HepG2 (cell line): Measurements from ENCODE around the gene SYT1. TPM values are rescaled to one million over a fixed set of nuclear protein-coding genes. Genes with fewer than 3 reads are reported as not detected.

Experiments used
- ATAC-seq: fragments of 200-7000 bp; cut with Tn5 transposase; 3 replicates; pipeline ENCODE4 v1.9.1; 2020; ENCODE audit warnings: mild to moderate bottlenecking, moderate library complexity
- BruUV-seq: library from RNA; stranded (reverse); fragments of 400-500 nt; replicated peaks from 2 replicates; lab custom pipeline; 2021; lab: Mats Ljungman, UMichigan
- CTCF ChIA-PET: fragments of 300-600 bp; formaldehyde crosslinking; extraction: SDS; loops from one replicate; lab custom pipeline; 2021; ENCODE audit warnings: low total read pairs, inconsistent platforms, low intra/inter-chr PET ratio; lab: Yijun Ruan, JAX
- POLR2A ChIA-PET: fragments of 350-600 bp; sonication (Branson Sonifier 250); formaldehyde crosslinking; loops from one replicate; lab custom pipeline; 2020; ENCODE audit warnings: antibody characterized with exemption, inconsistent platforms; lab: Yijun Ruan, JAX
- DNase-seq: peaks from one replicate; pipeline ENCODE4 v3.0.0-alpha.2; 2015; ENCODE audit warnings: low spot score
- FAIRE-seq: peaks from 3 replicates; lab custom pipeline; 2011; peaks lifted over from hg19 to GRCh38; lab: Jason Lieb, UNC
- H2AFZ ChIP-seq: one replicate; pipeline ENCODE4 v1.6.1; 2011; ENCODE audit warnings: low read length, inconsistent platforms
- H3K27ac ChIP-seq: fragments of 300-600 bp; 3 replicates; pipeline ENCODE4 v1.8.0; 2011; ENCODE audit warnings: mixed run types, mild to moderate bottlenecking, mixed read lengths, low read length, inconsistent platforms; ENCODE audit not compliant: insufficient read depth; ENCODE audit errors: extremely low read length
- H3K27me3 ChIP-seq, 2 experiments: fragments of 200-600 bp in 1 of 2; 2 replicates in 1 of 2; 3 replicates in 1 of 2; pipeline versions ENCODE4 v1.6.0 to v1.8.0; 2011; ENCODE audit warnings: low read length in 2 of 2, mild to moderate bottlenecking in 2 of 2, moderate library complexity in 2 of 2, inconsistent platforms in 1 of 2; ENCODE audit not compliant: insufficient read depth in 2 of 2, control insufficient read depth in 1 of 2
- H3K36me3 ChIP-seq, 2 experiments: fragments of 200-600 bp in 1 of 2; replicated peaks in 1 of 2; 2 replicates in 1 of 2; 3 replicates in 1 of 2; pipeline versions ENCODE4 v1.5.1 to v1.8.0; 2011; ENCODE audit warnings: low read length in 2 of 2, inconsistent platforms in 1 of 2; ENCODE audit not compliant: insufficient read depth in 2 of 2, control insufficient read depth in 1 of 2
- H3K4me1 ChIP-seq: 2 replicates; pipeline ENCODE4 v1.5.1; 2012; ENCODE audit warnings: low read length, inconsistent platforms; ENCODE audit not compliant: insufficient read depth
- H3K4me2 ChIP-seq: 2 replicates; pipeline ENCODE4 v1.6.0; 2011; ENCODE audit warnings: low read depth, low read length, inconsistent platforms
- H3K4me3 ChIP-seq, 3 experiments: fragments of 200-600 bp in 1 of 3; sonication (generic), shearing (Covaris generic) in 1 of 3; replicated peaks in 1 of 3; 2 replicates each; pipeline ENCODE4 v1.5.1; 2011 to 2016; ENCODE audit warnings: low read length in 3 of 3, inconsistent platforms in 2 of 3, low read depth in 2 of 3, mild to moderate bottlenecking in 2 of 3, control low read depth in 1 of 3, mixed read lengths in 1 of 3; ENCODE audit not compliant: insufficient read depth in 1 of 3
- H3K79me2 ChIP-seq: one replicate; pipeline ENCODE4 v1.6.1; 2011; ENCODE audit warnings: low read length, inconsistent platforms; ENCODE audit not compliant: insufficient read depth
- H3K9ac ChIP-seq: 2 replicates; pipeline ENCODE4 v1.6.0; 2011; ENCODE audit warnings: mild to moderate bottlenecking, low read depth, low read length, inconsistent platforms; ENCODE audit not compliant: insufficient read depth
- H3K9me3 ChIP-seq: 2 replicates; pipeline ENCODE4 v1.5.1; 2012; ENCODE audit warnings: mild to moderate bottlenecking, low read length
- H4K20me1 ChIP-seq: 2 replicates; pipeline ENCODE4 v1.6.0; 2011; ENCODE audit warnings: inconsistent platforms, mild to moderate bottlenecking, low read length, moderate library complexity; ENCODE audit not compliant: insufficient read depth
- KMT2A ChIP-seq: sonication (generic); formaldehyde crosslinking; IDR thresholded peaks from 2 replicates; pipeline ENCODE4 v1.4.0; 2020; ENCODE audit warnings: missing genetic modification reagents
- MED1 ChIP-seq: sonication (generic); formaldehyde crosslinking; IDR thresholded peaks from 2 replicates; pipeline ENCODE4 v1.4.0; 2020; ENCODE audit warnings: missing genetic modification reagents
- SKI ChIP-seq: fragments of 450-650 bp; IDR thresholded peaks from one replicate; pipeline ENCODE4 v1.6.1; 2018; ENCODE audit warnings: mild to moderate bottlenecking; ENCODE audit not compliant: partially characterized antibody
- ZNF850 ChIP-seq: sonication (generic); formaldehyde crosslinking; conservative IDR thresholded peaks from 2 replicates; pipeline ENCODE4 v1.9.0; 2021; ENCODE audit warnings: mild to moderate bottlenecking, missing genetic modification reagents
- WGBS: methylation state at CpG from one replicate; pipeline ENCODE4 v1.1.6; 2017; ENCODE audit warnings: low lambda C conversion rate; 5-methylcytosine and 5-hydroxymethylcytosine counted together
- in situ Hi-C: cut with HindIII; loops from 2 replicates; pipeline ENCODE4 v1.10.0; 2017; ENCODE audit warnings: low pct_unique_long_range_greater_than_20kb; ENCODE audit not compliant: extremely low pct_ligation_motif_present
- intact Hi-C: fragments of 100-400 bp; cut with micrococcal nuclease; formaldehyde crosslinking; loops from one replicate; pipeline ENCODE4 v1.10.0; 2022; ENCODE audit not compliant: unreplicated experiment
- polyA plus RNA-seq, 8 experiments: library from polyadenylated mRNA; depleted of rRNA in 3 of 8; stranded (reverse) in 7 of 8; unstranded in 1 of 8; fragments of >200 nt; fragmentation: Illumina TruSeq in 4 of 8; extraction: Trizol in 4 of 8; gene quantifications; 2 replicates each; pipeline versions ENCODE4 v1.2.1 to v1.2.3, GENCODE V29; 2011 to 2016; ENCODE audit warnings: low read depth in 4 of 8, missing spikeins in 1 of 8, mixed read lengths in 1 of 8; ENCODE audit not compliant: insufficient read depth in 1 of 8
- total RNA-seq, 5 experiments: library from RNA; depleted of rRNA; stranded (reverse); fragments of >200 nt; fragmentation: Illumina TruSeq; extraction: Trizol; gene quantifications; 2 replicates each; pipeline ENCODE4 v1.2.3, GENCODE V29; 2016; ENCODE audit warnings: low read depth in 1 of 5
- TF ChIP-seq, protein P1 (sequence below): sonication (generic); formaldehyde crosslinking; IDR thresholded peaks from 2 replicates; pipeline ENCODE4 v1.4.0; 2020; ENCODE audit warnings: missing genetic modification reagents

The SYT1 gene
- total and polyA plus RNA-seq, 2 of the 13 experiments (the other 11 are each of a cell fraction or from before 2014, with no cell fraction given): not detected

DNA sequence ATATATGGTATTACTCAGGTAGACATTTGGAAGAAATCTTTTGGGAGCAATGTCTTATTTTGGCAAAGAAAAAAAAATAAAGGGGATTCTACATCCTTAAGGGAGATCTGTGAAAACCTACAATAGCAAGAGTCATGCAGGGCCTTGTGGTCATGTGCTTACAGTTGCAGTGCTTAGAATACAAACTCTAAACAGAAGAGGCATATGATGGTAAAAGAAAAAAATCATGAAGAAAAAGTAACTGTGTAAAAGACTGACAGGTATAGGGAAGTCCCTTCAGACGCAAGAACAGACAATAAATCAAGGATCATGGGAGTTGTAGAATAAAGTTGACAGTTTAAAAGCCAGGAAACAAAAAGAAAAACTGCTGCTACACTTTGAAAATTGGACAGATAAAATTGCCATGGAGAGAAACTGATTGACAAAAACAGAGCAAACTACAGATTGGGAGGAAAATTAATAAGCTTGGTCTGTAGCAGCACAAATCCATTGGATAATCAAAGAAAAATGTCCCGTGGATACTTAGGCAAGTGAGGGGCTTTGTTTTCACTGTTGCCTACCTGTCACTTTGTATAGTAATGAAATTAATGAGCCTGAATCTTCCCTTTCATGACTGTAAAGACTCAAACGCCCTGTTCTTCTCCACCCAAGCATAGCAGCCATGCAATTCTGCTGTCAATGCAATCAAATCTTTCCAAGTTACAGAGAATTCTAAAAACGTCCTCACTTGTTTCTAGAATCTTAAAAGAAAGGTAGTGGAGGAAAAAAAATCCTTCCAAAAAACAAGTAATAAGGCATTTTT lies 402.0 kb downstream of the SYT1 start:
- Histone ChIP-seq H3K79me2 (no peaks in the 10 kb centered on the region), H4K20me1 (no peaks in the 10 kb centered on the region), H3K4me1 (no peaks in the 10 kb centered on the region), H2AFZ (no peak overlapping the region), H3K9me3 (no peaks in the 10 kb centered on the region), H3K27me3 (no peaks in the 10 kb centered on the region), H3K27ac (no peak overlapping the region), H3K9ac (no peak overlapping the region), H3K4me3 (no peak overlapping the region), H3K4me2 (no peak overlapping the region), H3K36me3 (no peaks in the 10 kb centered on the region)
- TF ChIP-seq SKI: no peak
- TF ChIP-seq, protein P1, sequence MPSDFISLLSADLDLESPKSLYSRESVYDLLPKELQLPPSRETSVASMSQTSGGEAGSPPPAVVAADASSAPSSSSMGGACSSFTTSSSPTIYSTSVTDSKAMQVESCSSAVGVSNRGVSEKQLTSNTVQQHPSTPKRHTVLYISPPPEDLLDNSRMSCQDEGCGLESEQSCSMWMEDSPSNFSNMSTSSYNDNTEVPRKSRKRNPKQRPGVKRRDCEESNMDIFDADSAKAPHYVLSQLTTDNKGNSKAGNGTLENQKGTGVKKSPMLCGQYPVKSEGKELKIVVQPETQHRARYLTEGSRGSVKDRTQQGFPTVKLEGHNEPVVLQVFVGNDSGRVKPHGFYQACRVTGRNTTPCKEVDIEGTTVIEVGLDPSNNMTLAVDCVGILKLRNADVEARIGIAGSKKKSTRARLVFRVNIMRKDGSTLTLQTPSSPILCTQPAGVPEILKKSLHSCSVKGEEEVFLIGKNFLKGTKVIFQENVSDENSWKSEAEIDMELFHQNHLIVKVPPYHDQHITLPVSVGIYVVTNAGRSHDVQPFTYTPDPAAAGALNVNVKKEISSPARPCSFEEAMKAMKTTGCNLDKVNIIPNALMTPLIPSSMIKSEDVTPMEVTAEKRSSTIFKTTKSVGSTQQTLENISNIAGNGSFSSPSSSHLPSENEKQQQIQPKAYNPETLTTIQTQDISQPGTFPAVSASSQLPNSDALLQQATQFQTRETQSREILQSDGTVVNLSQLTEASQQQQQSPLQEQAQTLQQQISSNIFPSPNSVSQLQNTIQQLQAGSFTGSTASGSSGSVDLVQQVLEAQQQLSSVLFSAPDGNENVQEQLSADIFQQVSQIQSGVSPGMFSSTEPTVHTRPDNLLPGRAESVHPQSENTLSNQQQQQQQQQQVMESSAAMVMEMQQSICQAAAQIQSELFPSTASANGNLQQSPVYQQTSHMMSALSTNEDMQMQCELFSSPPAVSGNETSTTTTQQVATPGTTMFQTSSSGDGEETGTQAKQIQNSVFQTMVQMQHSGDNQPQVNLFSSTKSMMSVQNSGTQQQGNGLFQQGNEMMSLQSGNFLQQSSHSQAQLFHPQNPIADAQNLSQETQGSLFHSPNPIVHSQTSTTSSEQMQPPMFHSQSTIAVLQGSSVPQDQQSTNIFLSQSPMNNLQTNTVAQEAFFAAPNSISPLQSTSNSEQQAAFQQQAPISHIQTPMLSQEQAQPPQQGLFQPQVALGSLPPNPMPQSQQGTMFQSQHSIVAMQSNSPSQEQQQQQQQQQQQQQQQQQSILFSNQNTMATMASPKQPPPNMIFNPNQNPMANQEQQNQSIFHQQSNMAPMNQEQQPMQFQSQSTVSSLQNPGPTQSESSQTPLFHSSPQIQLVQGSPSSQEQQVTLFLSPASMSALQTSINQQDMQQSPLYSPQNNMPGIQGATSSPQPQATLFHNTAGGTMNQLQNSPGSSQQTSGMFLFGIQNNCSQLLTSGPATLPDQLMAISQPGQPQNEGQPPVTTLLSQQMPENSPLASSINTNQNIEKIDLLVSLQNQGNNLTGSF (CRISPR knock-in tag): no peak
- TF ChIP-seq ZNF850: no peak
- no peak for TF ChIP-seq KMT2A (CRISPR knock-in tag)
- TF ChIP-seq MED1 (CRISPR knock-in tag): no peak
- intact Hi-C loops (no loop called here), in situ Hi-C loops (no loop called here)
- DNase-seq (no peak), FAIRE-seq (no peak), ATAC-seq (no peak)
- ChIA-PET POLR2A (no interaction called here), CTCF (no interaction called here)
- under 1% methylated on average over 4 of the region's 4 CpGs for WGBS
- BruUV-seq: no TSS peak
